ENCODE measurements around the gene ATP6V1E1.
"Not testable (repeated sequence)": the region's sequence is repeated elsewhere in the genome, so short reads cannot be mapped to it uniquely, and the experiment has no call there.

ATP6V1E1 gene

GRCh38 chr22:17664414-17665055, 36.0 kb upstream of the ATP6V1E1 start:
- H3K27me3 ChIP-seq (ENCODE audit: insufficient read depth, insufficient read length), result no peaks in the 10 kb centered on the region
- TF ChIP-seq YY1 (IDR thresholded peaks at IDR 0.05; ENCODE audit: insufficient read depth, insufficient read length) (no peak), SUZ12 (IDR thresholded peaks at IDR 0.05; ENCODE audit: extremely low read depth, insufficient read depth, insufficient read length) (no peak), ZNF274 (IDR thresholded peaks at IDR 0.05; ENCODE audit: low read depth, low read length) (no peak)
- no peak for DNase-seq (ENCODE audit: low read depth, low spot score)
- H3K4me1 ChIP-seq (ENCODE audit: insufficient read depth, insufficient read length), result no peaks in the 10 kb centered on the region
- peaks cover 25% of the 10 kb centered on the region for H3K36me3 ChIP-seq (ENCODE audit: insufficient read depth, insufficient read length, low read length)
- no peak overlapping the region for H3K4me3 ChIP-seq (ENCODE audit: insufficient read length, low read depth)
- no peak overlapping the region for H3K9ac ChIP-seq (ENCODE audit: insufficient read length, low read depth)
- H3K9me3 ChIP-seq (ENCODE audit: insufficient read depth, low read length), result peaks cover 17% of the 10 kb centered on the region; the same call in 1 of the 2 replicates

- Histone ChIP-seq H3K27me3 (ENCODE audit: insufficient read depth, insufficient read length) (no peaks in the 10 kb centered on the region), H3K36me3 (ENCODE audit: insufficient read depth, insufficient read length, low read length) (peaks cover 15% of the 10 kb centered on the region), H3K9ac (ENCODE audit: insufficient read length, low read depth) (no peak overlapping the region), H3K9me3 (ENCODE audit: insufficient read depth, low read length) (no peaks in the 10 kb centered on the region), H3K4me3 (ENCODE audit: insufficient read length, low read depth) (no peak overlapping the region), H3K4me1 (ENCODE audit: insufficient read depth, insufficient read length) (no peaks in the 10 kb centered on the region)
- DNase-seq (ENCODE audit: low read depth, low spot score), result no peak
- TF ChIP-seq ZNF274 (IDR thresholded peaks at IDR 0.05; ENCODE audit: low read depth, low read length) (no peak), YY1 (IDR thresholded peaks at IDR 0.05; ENCODE audit: insufficient read depth, insufficient read length) (no peak), SUZ12 (IDR thresholded peaks at IDR 0.05; ENCODE audit: extremely low read depth, insufficient read depth, insufficient read length) (no peak)
Measured at GRCh38 chr22:17656870-17657395, 28.4 kb upstream of the ATP6V1E1 start.

DNA sequence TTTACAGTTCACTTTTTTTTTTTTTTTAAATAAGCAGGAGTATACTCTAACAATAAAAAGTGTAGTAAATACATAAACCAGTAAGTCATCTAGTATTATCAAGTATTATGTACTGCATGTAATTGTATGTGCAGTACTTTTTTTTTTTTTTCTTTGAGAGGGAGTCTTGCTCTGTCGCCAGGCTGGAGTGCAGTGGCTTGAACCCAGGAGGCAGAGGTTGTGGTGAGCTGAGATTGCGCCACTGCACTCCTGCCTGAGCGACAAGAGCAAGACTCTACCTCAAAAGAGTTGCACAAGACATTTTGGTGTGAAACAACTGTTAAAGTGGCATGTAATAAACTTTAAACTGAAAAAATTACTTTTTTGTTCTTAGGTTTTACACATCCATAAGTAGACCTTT, 26.7 kb upstream of the ATP6V1E1 start:
- H3K27me3 ChIP-seq (ENCODE audit: insufficient read depth, insufficient read length), result no peaks in the 10 kb centered on the region
- no peak overlapping the region for H3K9ac ChIP-seq (ENCODE audit: insufficient read length, low read depth)
- H3K4me3 ChIP-seq (ENCODE audit: insufficient read length, low read depth), result no peak overlapping the region
- no peak for TF ChIP-seq SUZ12 (IDR thresholded peaks at IDR 0.05; ENCODE audit: extremely low read depth, insufficient read depth, insufficient read length)
- no peak for TF ChIP-seq YY1 (IDR thresholded peaks at IDR 0.05; ENCODE audit: insufficient read depth, insufficient read length)
- no peak for TF ChIP-seq ZNF274 (IDR thresholded peaks at IDR 0.05; ENCODE audit: low read depth, low read length)
- no peaks in the 10 kb centered on the region for H3K9me3 ChIP-seq (ENCODE audit: insufficient read depth, low read length)
- H3K36me3 ChIP-seq (ENCODE audit: insufficient read depth, insufficient read length, low read length), result peaks cover 16% of the 10 kb centered on the region
- DNase-seq (ENCODE audit: low read depth, low spot score), result no peak
- H3K4me1 ChIP-seq (ENCODE audit: insufficient read depth, insufficient read length), result no peaks in the 10 kb centered on the region

- no peak for DNase-seq (ENCODE audit: low read depth, low spot score)
- H3K9ac ChIP-seq (ENCODE audit: insufficient read length, low read depth), result no peak overlapping the region
- H3K27me3 ChIP-seq (ENCODE audit: insufficient read depth, insufficient read length), result no peaks in the 10 kb centered on the region
- H3K4me1 ChIP-seq (ENCODE audit: insufficient read depth, insufficient read length), result no peaks in the 10 kb centered on the region
- H3K4me3 ChIP-seq (ENCODE audit: insufficient read length, low read depth), result no peak overlapping the region
- peaks cover 5% of the 10 kb centered on the region for H3K36me3 ChIP-seq (ENCODE audit: insufficient read depth, insufficient read length, low read length)
- no peak for TF ChIP-seq SUZ12 (IDR thresholded peaks at IDR 0.05; ENCODE audit: extremely low read depth, insufficient read depth, insufficient read length)
- no peak for TF ChIP-seq ZNF274 (IDR thresholded peaks at IDR 0.05; ENCODE audit: low read depth, low read length)
- TF ChIP-seq YY1 (IDR thresholded peaks at IDR 0.05; ENCODE audit: insufficient read depth, insufficient read length), result no peak
- H3K9me3 ChIP-seq (ENCODE audit: insufficient read depth, low read length), result no peaks in the 10 kb centered on the region
Measured at GRCh38 chr22:17648569-17648968, 20.0 kb upstream of the ATP6V1E1 start.

DNA sequence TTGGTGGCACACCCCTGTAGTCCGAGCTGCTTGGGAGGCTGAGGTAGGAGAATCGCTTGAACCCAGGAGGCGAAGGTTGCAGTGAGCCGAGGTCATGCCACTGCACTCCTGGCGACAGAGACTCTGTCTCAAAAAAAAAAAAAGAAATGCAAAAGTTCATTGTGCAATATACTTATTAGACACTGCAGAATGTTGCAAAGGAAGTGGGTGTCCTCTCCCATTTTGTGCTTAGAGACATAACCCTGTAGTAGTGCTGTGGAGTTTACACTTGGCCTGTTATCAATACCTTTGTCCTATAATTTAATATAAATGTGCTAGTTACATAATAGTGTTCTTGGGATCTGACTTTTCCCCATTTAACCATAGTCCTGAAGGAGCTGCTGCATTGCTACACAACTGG, 19.4 kb upstream of the ATP6V1E1 start:
- no peaks in the 10 kb centered on the region for H3K9me3 ChIP-seq (ENCODE audit: insufficient read depth, low read length)
- H3K36me3 ChIP-seq (ENCODE audit: insufficient read depth, insufficient read length, low read length), result peaks cover 5% of the 10 kb centered on the region
- no peak for DNase-seq (ENCODE audit: low read depth, low spot score)
- H3K4me1 ChIP-seq (ENCODE audit: insufficient read depth, insufficient read length), result no peaks in the 10 kb centered on the region
- no peak overlapping the region for H3K9ac ChIP-seq (ENCODE audit: insufficient read length, low read depth)
- no peak overlapping the region for H3K4me3 ChIP-seq (ENCODE audit: insufficient read length, low read depth)
- no peaks in the 10 kb centered on the region for H3K27me3 ChIP-seq (ENCODE audit: insufficient read depth, insufficient read length)
- TF ChIP-seq YY1 (IDR thresholded peaks at IDR 0.05; ENCODE audit: insufficient read depth, insufficient read length), result no peak
- no peak for TF ChIP-seq ZNF274 (IDR thresholded peaks at IDR 0.05; ENCODE audit: low read depth, low read length)
- no peak for TF ChIP-seq SUZ12 (IDR thresholded peaks at IDR 0.05; ENCODE audit: extremely low read depth, insufficient read depth, insufficient read length)

GRCh38 chr22:17647452-17647851, 18.9 kb upstream of the ATP6V1E1 start:
- no peak for DNase-seq (ENCODE audit: low read depth, low spot score)
- peaks cover 9% of the 10 kb centered on the region for H3K36me3 ChIP-seq (ENCODE audit: insufficient read depth, insufficient read length, low read length)
- H3K4me3 ChIP-seq (ENCODE audit: insufficient read length, low read depth), result no peak overlapping the region
- H3K27me3 ChIP-seq (ENCODE audit: insufficient read depth, insufficient read length), result no peaks in the 10 kb centered on the region
- no peaks in the 10 kb centered on the region for H3K9me3 ChIP-seq (ENCODE audit: insufficient read depth, low read length)
- TF ChIP-seq ZNF274 (IDR thresholded peaks at IDR 0.05; ENCODE audit: low read depth, low read length) (no peak), YY1 (IDR thresholded peaks at IDR 0.05; ENCODE audit: insufficient read depth, insufficient read length) (no peak), SUZ12 (IDR thresholded peaks at IDR 0.05; ENCODE audit: extremely low read depth, insufficient read depth, insufficient read length) (no peak)
- H3K9ac ChIP-seq (ENCODE audit: insufficient read length, low read depth), result no peak overlapping the region
- H3K4me1 ChIP-seq (ENCODE audit: insufficient read depth, insufficient read length), result no peaks in the 10 kb centered on the region

GRCh38 chr22:17642357-17642756, 13.8 kb upstream of the ATP6V1E1 start:
- not testable (repeated sequence) for DNase-seq (ENCODE audit: low read depth, low spot score); H3K4me1 ChIP-seq (ENCODE audit: insufficient read depth, insufficient read length); H3K9ac ChIP-seq (ENCODE audit: insufficient read length, low read depth); H3K4me3 ChIP-seq (ENCODE audit: insufficient read length, low read depth); H3K27me3 ChIP-seq (ENCODE audit: insufficient read depth, insufficient read length); H3K9me3 ChIP-seq (ENCODE audit: insufficient read depth, low read length)
- peaks cover 17% of the 10 kb centered on the region for H3K36me3 ChIP-seq (ENCODE audit: insufficient read depth, insufficient read length, low read length)
